ENCODE measurements around the gene GSS.
"Not testable (repeated sequence)": the region's sequence is repeated elsewhere in the genome, so short reads cannot be mapped to it uniquely, and the experiment has no call there.

GSS gene

DNA sequence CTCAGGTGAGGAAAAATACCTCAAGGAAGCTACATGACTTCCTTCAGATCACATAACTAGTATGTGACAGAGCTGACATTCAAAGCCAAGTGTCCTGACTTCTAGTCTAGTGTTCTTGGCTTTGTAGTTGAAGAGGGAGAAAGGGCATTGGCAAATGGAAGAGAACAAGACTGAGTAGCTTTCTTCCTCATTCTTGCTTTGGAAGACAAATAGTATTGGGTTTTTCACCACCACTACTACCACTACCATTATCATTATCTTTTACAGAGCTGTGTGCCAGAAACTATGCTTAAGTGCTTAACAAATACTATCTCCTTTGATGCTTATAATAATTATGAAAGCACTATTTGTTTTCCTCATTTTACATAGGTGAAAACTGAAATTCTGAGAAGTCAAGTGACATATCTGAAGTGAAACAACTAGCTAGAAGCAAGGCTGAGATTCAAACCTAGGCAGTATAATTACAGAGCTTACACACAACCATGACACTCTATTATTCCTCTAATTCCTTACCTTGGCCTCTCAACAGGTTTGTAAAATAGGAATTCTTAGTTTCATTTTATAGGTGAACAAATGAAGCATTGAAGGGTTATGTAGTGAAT, 72.4 kb downstream of the GSS start:
- no peak for DNase-seq (ENCODE audit: low read depth)
- no peak overlapping the region for H3K4me3 ChIP-seq (ENCODE audit: low read depth, low read length)
- no peak for TF ChIP-seq CTCF (IDR thresholded peaks at IDR 0.05; ENCODE audit: low read depth, low read length, missing control alignments)

- TF ChIP-seq CTCF (IDR thresholded peaks at IDR 0.05; ENCODE audit: low read depth, low read length, missing control alignments) = no peak
- H3K4me3 ChIP-seq (ENCODE audit: low read depth, low read length) = no peak overlapping the region
- no peak for DNase-seq (ENCODE audit: low read depth)
Observed at GRCh38 chr20:34881689-34882088, 73.9 kb downstream of the GSS start.

- DNase-seq (ENCODE audit: low read depth); H3K4me3 ChIP-seq (ENCODE audit: low read depth, low read length): not testable (repeated sequence)
Observed at GRCh38 chr20:34880971-34881370, 74.6 kb downstream of the GSS start.

- DNase-seq (ENCODE audit: low read depth) = no peak
- no peak for TF ChIP-seq CTCF (IDR thresholded peaks at IDR 0.05; ENCODE audit: low read depth, low read length, missing control alignments)
- no peak overlapping the region for H3K4me3 ChIP-seq (ENCODE audit: low read depth, low read length)
Observed at GRCh38 chr20:34880215-34880850, 75.3 kb downstream of the GSS start.
